ENCODE measurements around the gene PIGT.

DNA sequence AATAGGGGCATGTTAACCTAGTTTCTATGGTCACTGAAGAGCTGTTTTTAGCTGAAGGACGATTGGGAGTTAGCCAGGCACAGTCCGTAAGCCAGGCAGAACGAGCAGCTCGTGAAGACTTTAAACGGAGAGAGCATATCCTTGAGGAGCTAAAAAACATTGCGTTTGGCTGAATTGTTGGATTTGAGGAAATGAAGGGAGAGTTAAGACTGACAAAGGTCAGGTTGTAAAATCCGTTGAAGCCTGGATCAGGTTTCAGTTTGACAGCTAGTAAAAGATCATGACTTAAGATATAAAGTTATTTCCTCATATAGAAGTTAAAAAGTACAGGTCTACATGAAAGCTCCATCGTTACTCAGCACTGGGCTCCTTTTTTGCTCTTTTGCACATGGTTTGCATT is 5.1 kb upstream of the PIGT start:
- TF ChIP-seq POLR2A (IDR thresholded peaks at IDR 0.05; ENCODE audit: low read depth, low read length) (no peak), POLR2AphosphoS5 (IDR thresholded peaks at IDR 0.05; ENCODE audit: low read depth, low read length) (no peak)

All from GM12891 (cell line).